GM12873 (cell line): ENCODE data around the gene VASP.

ENCODE experiments used
- TF ChIP-seq, protein P1 (sequence below): IDR thresholded peaks from 2 replicates; pipeline ENCODE4 v1.5.1; 2012; ENCODE audit warnings: low read depth, mild to moderate bottlenecking, moderate library complexity, low read length, control low read depth; ENCODE audit not compliant: insufficient read depth; ENCODE audit errors: missing control alignments

The VASP gene

DNA sequence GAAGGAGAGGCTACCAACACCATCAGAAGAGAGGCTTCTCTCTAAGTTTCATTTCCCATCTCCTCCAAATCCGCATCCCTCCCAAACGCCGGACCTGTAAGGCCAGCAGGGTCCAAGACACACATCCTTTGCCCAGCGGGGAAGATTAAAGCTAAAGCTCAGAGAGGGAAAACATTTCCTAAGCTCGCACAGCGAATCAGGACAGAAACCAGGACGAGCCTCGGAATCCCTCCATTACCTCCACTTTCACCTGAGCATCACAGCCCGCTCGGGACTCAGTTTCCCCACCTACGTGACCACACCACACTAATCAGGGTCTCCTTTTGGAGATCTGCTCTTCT, 40.2 kb upstream of the VASP start:
- TF ChIP-seq, protein P1, sequence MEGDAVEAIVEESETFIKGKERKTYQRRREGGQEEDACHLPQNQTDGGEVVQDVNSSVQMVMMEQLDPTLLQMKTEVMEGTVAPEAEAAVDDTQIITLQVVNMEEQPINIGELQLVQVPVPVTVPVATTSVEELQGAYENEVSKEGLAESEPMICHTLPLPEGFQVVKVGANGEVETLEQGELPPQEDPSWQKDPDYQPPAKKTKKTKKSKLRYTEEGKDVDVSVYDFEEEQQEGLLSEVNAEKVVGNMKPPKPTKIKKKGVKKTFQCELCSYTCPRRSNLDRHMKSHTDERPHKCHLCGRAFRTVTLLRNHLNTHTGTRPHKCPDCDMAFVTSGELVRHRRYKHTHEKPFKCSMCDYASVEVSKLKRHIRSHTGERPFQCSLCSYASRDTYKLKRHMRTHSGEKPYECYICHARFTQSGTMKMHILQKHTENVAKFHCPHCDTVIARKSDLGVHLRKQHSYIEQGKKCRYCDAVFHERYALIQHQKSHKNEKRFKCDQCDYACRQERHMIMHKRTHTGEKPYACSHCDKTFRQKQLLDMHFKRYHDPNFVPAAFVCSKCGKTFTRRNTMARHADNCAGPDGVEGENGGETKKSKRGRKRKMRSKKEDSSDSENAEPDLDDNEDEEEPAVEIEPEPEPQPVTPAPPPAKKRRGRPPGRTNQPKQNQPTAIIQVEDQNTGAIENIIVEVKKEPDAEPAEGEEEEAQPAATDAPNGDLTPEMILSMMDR: peak; percentile 14

- TF ChIP-seq, protein P1: no peak
Measured at GRCh38 chr19:45467456-45468158, 39.7 kb upstream of the VASP start, which contains the start of gene FOSB. TSS of gene FOSB (plus strand) at chr19:45467996. CDS start at chr19:45468587, 591 bp downstream.

- TF ChIP-seq, protein P1: peak; percentile 6
Measured at GRCh38 chr19:45468159-45468651, 39.1 kb upstream of the VASP start.

- TF ChIP-seq, protein P1: no peak
Measured at GRCh38 chr19:45468803-45469131, 38.5 kb upstream of the VASP start.

- TF ChIP-seq, protein P1: no peak
Measured at GRCh38 chr19:45469132-45469944, 37.9 kb upstream of the VASP start.

DNA sequence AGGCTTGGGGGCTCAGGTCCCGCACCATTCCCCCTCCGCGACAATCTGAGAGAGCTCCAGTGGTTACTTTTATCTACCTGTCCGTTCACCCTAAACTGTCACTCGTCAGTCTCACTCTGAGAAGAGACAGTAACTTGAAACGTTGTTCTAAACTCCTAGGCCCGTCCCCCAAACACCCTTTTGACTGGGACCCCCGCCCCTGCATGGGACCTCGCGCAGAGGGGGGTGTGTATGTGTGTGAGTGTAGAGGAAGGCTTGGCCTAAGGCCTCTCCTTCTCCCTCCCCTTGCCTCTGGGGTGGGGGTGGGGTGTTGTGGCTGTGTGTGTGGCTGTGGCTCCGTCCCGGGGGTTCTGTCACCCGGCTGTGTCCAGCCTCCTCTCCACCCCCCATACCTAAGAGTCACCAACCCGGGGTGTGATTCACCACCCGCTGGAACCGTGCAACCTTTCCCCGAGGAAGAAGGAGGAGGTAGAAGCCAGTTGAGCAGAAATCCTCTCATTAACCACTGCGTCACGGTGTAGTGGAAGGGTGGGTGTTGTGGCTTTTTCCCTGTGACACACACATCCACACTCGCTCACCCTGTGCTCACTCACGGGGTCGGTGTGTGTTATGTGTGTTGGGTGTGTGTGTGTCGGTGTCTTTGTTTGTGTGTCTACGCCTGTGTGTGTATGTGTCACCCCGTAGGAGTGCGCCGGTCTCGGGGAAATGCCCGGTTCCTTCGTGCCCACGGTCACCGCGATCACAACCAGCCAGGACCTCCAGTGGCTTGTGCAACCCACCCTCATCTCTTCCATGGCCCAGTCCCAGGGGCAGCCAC, 37.1 kb upstream of the VASP start:
- TF ChIP-seq, protein P1: no peak

DNA sequence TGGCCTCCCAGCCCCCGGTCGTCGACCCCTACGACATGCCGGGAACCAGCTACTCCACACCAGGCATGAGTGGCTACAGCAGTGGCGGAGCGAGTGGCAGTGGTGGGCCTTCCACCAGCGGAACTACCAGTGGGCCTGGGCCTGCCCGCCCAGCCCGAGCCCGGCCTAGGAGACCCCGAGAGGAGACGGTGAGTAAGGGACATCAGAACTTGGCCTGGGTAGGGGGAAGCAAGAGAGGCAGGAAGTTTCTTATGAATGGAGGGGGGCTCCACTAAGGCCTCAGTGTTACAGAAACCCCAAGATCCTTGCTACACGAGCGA, 36.6 kb upstream of the VASP start:
- TF ChIP-seq, protein P1: no peak
